GM12878 (cell line): ENCODE measurements around the gene NT5M. TPM values are rescaled to one million over a fixed set of nuclear protein-coding genes. Genes with fewer than 3 reads are reported as not detected.

Experiments
- ATAC-seq: fragments of 200-7000 bp; cut with Tn5 transposase; 3 replicates; pipeline ENCODE4 v1.9.1; 2020; ENCODE audit warnings: mild to moderate bottlenecking, moderate library complexity
- BruUV-seq: library from RNA; stranded (reverse); fragments of 400-500 nt; replicated peaks from 2 replicates; lab custom pipeline; 2021; lab: Mats Ljungman, UMichigan
- CTCF ChIA-PET: fragments of 300-600 bp; sonication (Branson Sonifier 250); formaldehyde crosslinking; extraction: SDS; loops from one replicate; lab custom pipeline; 2021; ENCODE audit warnings: inconsistent platforms; lab: Yijun Ruan, JAX
- POLR2A ChIA-PET: fragments of 350-600 bp; formaldehyde crosslinking; extraction: SDS; loops from one replicate; lab custom pipeline; 2021; ENCODE audit warnings: inconsistent platforms; lab: Charles Lee
- RAD21 ChIA-PET: fragments of 300-600 bp; sonication (Branson Sonifier 250); formaldehyde crosslinking; loops from one replicate; lab custom pipeline; 2023; ENCODE audit warnings: antibody characterized with exemption; ENCODE audit not compliant: unreplicated experiment; lab: Charles Lee
- SMC1A ChIA-PET: fragments of 300-600 bp; sonication (Branson Sonifier 250); formaldehyde crosslinking; loops from one replicate; lab custom pipeline; 2023; ENCODE audit not compliant: unreplicated experiment, uncharacterized antibody; lab: Charles Lee
- DNase-seq: peaks from one replicate; pipeline ENCODE4 v3.0.0-alpha.2; 2011; ENCODE audit warnings: low read depth, low spot score
- FAIRE-seq: peaks from 3 replicates; lab custom pipeline; 2011; peaks lifted over from hg19 to GRCh38; lab: Jason Lieb, UNC
- H2AFZ ChIP-seq: 2 replicates; pipeline ENCODE4 v1.6.0; 2011; ENCODE audit warnings: low read depth, low read length, control low read depth; ENCODE audit not compliant: control insufficient read depth
- H3K27ac ChIP-seq: 2 replicates; pipeline ENCODE4 v1.5.1; 2011; ENCODE audit warnings: control low read depth; ENCODE audit not compliant: control insufficient read depth, insufficient read depth
- H3K27me3 ChIP-seq, 2 experiments: replicated peaks in 1 of 2; 2 replicates each; pipeline versions ENCODE4 v1.6.0 to v1.6.1; 2011; ENCODE audit warnings: low read length in 1 of 2; ENCODE audit not compliant: control insufficient read depth in 2 of 2, insufficient read depth in 2 of 2
- H3K36me3 ChIP-seq, 2 experiments: 2 replicates each; pipeline ENCODE4 v1.5.1; 2011; ENCODE audit warnings: low read length in 1 of 2; ENCODE audit not compliant: control insufficient read depth in 2 of 2, insufficient read depth in 2 of 2
- H3K4me1 ChIP-seq: 2 replicates; pipeline ENCODE4 v1.6.1; 2011; ENCODE audit warnings: mild to moderate bottlenecking, low read length, moderate library complexity, mixed read lengths; ENCODE audit not compliant: control insufficient read depth, insufficient read depth
- H3K4me2 ChIP-seq: 2 replicates; pipeline ENCODE4 v1.6.0; 2011; ENCODE audit warnings: control low read depth; ENCODE audit not compliant: control insufficient read depth, insufficient read depth
- H3K4me3 ChIP-seq: fragments of 200-600 bp; sonication (generic); 2 replicates; pipeline ENCODE4 v1.5.1; 2016
- H3K79me2 ChIP-seq: 2 replicates; pipeline ENCODE4 v1.6.0; 2011; ENCODE audit warnings: low read length; ENCODE audit not compliant: control insufficient read depth, insufficient read depth
- H3K9ac ChIP-seq: 2 replicates; pipeline ENCODE4 v1.8.0; 2011; ENCODE audit warnings: low read length, control low read depth, mixed read lengths; ENCODE audit not compliant: control insufficient read depth, insufficient read depth
- H3K9me3 ChIP-seq: replicated peaks from 3 replicates; pipeline ENCODE4 v1.5.1; 2011; ENCODE audit warnings: mild to moderate bottlenecking, low read length; ENCODE audit not compliant: control insufficient read depth, insufficient read depth
- H4K20me1 ChIP-seq: 2 replicates; pipeline ENCODE4 v1.6.0; 2011; ENCODE audit not compliant: control insufficient read depth, insufficient read depth
- ASH2L ChIP-seq: fragments of 300-600, 200-600 bp; sonication (generic); IDR thresholded peaks from 2 replicates; pipeline ENCODE4 v1.6.1; 2017; ENCODE audit warnings: low read depth, mild to moderate bottlenecking, borderline replicate concordance
- ATF7 ChIP-seq: fragments of 450-650 bp; IDR thresholded peaks from 2 replicates; pipeline ENCODE4 v1.6.1; 2016; ENCODE audit warnings: low read depth, mild to moderate bottlenecking
- CBFB ChIP-seq: IDR thresholded peaks from 2 replicates; pipeline ENCODE4 v1.6.1; 2016; ENCODE audit warnings: antibody characterized with exemption, low read depth
- CHD4 ChIP-seq: fragments of 200-600 bp; sonication (generic); IDR thresholded peaks from 2 replicates; pipeline ENCODE4 v1.6.1; 2016; ENCODE audit warnings: mild to moderate bottlenecking
- FOXK2 ChIP-seq: fragments of 450-650 bp; IDR thresholded peaks from 2 replicates; pipeline ENCODE4 v1.6.1; 2017; ENCODE audit warnings: mild to moderate bottlenecking, moderate library complexity
- MLLT1 ChIP-seq: fragments of 450-650 bp; IDR thresholded peaks from 2 replicates; pipeline ENCODE4 v1.6.1; 2016; ENCODE audit warnings: mild to moderate bottlenecking
- MYC ChIP-seq: IDR thresholded peaks from 2 replicates; pipeline ENCODE4 v1.6.1; 2011; ENCODE audit warnings: mild to moderate bottlenecking, low read length, moderate library complexity, inconsistent platforms; ENCODE audit not compliant: insufficient read depth, insufficient replicate concordance, insufficient read length, severe bottlenecking
- NFXL1 ChIP-seq: fragments of 450-650 bp; IDR thresholded peaks from 2 replicates; pipeline ENCODE4 v1.6.1; 2017; ENCODE audit warnings: antibody characterized with exemption, mild to moderate bottlenecking, borderline replicate concordance
- SIN3A ChIP-seq: IDR thresholded peaks from 2 replicates; pipeline ENCODE4 v1.6.1; 2012; ENCODE audit warnings: low read depth, low read length, improper control_type of control experiment
- SKIL ChIP-seq: fragments of 450-650 bp; IDR thresholded peaks from 2 replicates; pipeline ENCODE4 v1.6.1; 2017; ENCODE audit warnings: mild to moderate bottlenecking, low read depth, inconsistent platforms; ENCODE audit not compliant: poor library complexity, severe bottlenecking
- SP1 ChIP-seq: IDR thresholded peaks from one replicate; pipeline ENCODE4 v1.6.1; 2011; ENCODE audit warnings: low read depth, low read length
- SPI1 ChIP-seq: IDR thresholded peaks from 2 replicates; pipeline ENCODE4 v1.6.1; 2011; ENCODE audit warnings: low read depth, mild to moderate bottlenecking, low read length, moderate library complexity, borderline replicate concordance; ENCODE audit not compliant: insufficient read depth
- ZBED1 ChIP-seq: IDR thresholded peaks from 2 replicates; pipeline ENCODE4 v1.6.1; 2016; ENCODE audit warnings: borderline replicate concordance
- WGBS: methylation state at CpG from one replicate; pipeline ENCODE4 v1.1.6; 2016; ENCODE audit warnings: low lambda C conversion rate; ENCODE audit not compliant: insufficient replicate concordance, insufficient coverage; ENCODE audit errors: missing lambda C conversion rate; 5-methylcytosine and 5-hydroxymethylcytosine counted together
- in situ Hi-C: fragments of 300-500 bp; cut with MboI; formaldehyde crosslinking; loops from 9 replicates; pipeline ENCODE4 v1.14.3; 2018; ENCODE audit warnings: mixed read lengths
- intact Hi-C: fragments of 100-400 bp; cut with micrococcal nuclease; formaldehyde crosslinking; loops from one replicate; pipeline ENCODE4 v1.14.2; 2022; ENCODE audit not compliant: unreplicated experiment
- polyA plus RNA-seq, 11 experiments: library from polyadenylated mRNA; depleted of rRNA in 4 of 11; unstranded in 6 of 11; stranded (reverse) in 5 of 11; fragments of >200 nt; fragmentation: Nextera tagmentation in 4 of 11; fragmentation: Illumina TruSeq in 1 of 11; extraction: Ambion mirVana in 4 of 11; extraction: Trizol in 1 of 11; gene quantifications; 1 replicate in 1 of 11; 2 replicates in 10 of 11; pipeline versions ENCODE4 v1.2.1 to v1.2.3, GENCODE V29; 2011 to 2016; ENCODE audit warnings: inconsistent platforms in 2 of 11, missing spikeins in 2 of 11, low read depth in 1 of 11
- total RNA-seq, 4 experiments: library from RNA; depleted of rRNA in 3 of 4; stranded (reverse); fragments of >200 nt in 3 of 4; fragmentation: Illumina TruSeq in 1 of 4; extraction: Trizol in 1 of 4; gene quantifications; 2 replicates each; pipeline versions ENCODE4 v1.2.1 to v1.2.3, GENCODE V29; 2013 to 2021

Gene NT5M
- total and polyA plus RNA-seq, 10 of the 15 experiments (the other 5 are each of a cell fraction or from before 2014, with no cell fraction given), result 0.18 to 14.1 (median 2.9) TPM

- Histone ChIP-seq H4K20me1 (no peaks in the 10 kb centered on the region), H3K4me3 (no peak overlapping the region), H3K4me2 (no peak overlapping the region), H2AFZ (no peak overlapping the region), H3K9me3 (no peaks in the 10 kb centered on the region), H3K36me3 (no peaks in the 10 kb centered on the region), H3K4me1 (no peaks in the 10 kb centered on the region; the same call in 1 of the 2 replicates), H3K9ac (no peak overlapping the region), H3K27ac (no peak overlapping the region), H3K27me3 (no peaks in the 10 kb centered on the region; a peak in 2 of 4 replicates), H3K79me2 (no peaks in the 10 kb centered on the region)
- ChIA-PET RAD21 (no interaction called here), SMC1A (interaction anchor here (1.0 to 1.3 kb wide), 2 partner anchors 12 to 276 kb away, joined by 3 read pairs; no protein-coding TSS in a partner anchor), POLR2A (no interaction called here), CTCF (interaction anchor here (1.1 to 1.9 kb wide), 3 partner anchors 11 to 277 kb away, joined by 3 to 6 read pairs (median 4); no protein-coding TSS in a partner anchor)
- no peak for FAIRE-seq
- intact Hi-C loops (no loop called here), in situ Hi-C loops (no loop called here)
- no peak for DNase-seq
- WGBS, result 22% methylated on average over 12 of the region's 12 CpGs
- no TSS peak for BruUV-seq
- no peak for TF ChIP-seq SKIL
- no peak for TF ChIP-seq NFXL1
- TF ChIP-seq CBFB, result no peak
- no peak for TF ChIP-seq ZBED1
- no peak for TF ChIP-seq FOXK2
- TF ChIP-seq SIN3A, result no peak
- TF ChIP-seq SP1, result no peak
- TF ChIP-seq ATF7, result no peak
- TF ChIP-seq MLLT1, result no peak
- no peak for TF ChIP-seq SPI1
- TF ChIP-seq ASH2L, result no peak
- TF ChIP-seq CHD4, result no peak
- no peak for TF ChIP-seq MYC
- ATAC-seq, result no peak
Observed at GRCh38 chr17:17365476-17366110, 62.4 kb downstream of the NT5M start.
